DMS 273 (cell line): ENCODE measurements around the gene ECT2L.

Source experiments
- DNase-seq: peaks from one replicate; lab custom pipeline; 2025; ENCODE audit not compliant: unreplicated experiment; lab: John Stamatoyannopoulos, UW

Gene ECT2L, protein sequence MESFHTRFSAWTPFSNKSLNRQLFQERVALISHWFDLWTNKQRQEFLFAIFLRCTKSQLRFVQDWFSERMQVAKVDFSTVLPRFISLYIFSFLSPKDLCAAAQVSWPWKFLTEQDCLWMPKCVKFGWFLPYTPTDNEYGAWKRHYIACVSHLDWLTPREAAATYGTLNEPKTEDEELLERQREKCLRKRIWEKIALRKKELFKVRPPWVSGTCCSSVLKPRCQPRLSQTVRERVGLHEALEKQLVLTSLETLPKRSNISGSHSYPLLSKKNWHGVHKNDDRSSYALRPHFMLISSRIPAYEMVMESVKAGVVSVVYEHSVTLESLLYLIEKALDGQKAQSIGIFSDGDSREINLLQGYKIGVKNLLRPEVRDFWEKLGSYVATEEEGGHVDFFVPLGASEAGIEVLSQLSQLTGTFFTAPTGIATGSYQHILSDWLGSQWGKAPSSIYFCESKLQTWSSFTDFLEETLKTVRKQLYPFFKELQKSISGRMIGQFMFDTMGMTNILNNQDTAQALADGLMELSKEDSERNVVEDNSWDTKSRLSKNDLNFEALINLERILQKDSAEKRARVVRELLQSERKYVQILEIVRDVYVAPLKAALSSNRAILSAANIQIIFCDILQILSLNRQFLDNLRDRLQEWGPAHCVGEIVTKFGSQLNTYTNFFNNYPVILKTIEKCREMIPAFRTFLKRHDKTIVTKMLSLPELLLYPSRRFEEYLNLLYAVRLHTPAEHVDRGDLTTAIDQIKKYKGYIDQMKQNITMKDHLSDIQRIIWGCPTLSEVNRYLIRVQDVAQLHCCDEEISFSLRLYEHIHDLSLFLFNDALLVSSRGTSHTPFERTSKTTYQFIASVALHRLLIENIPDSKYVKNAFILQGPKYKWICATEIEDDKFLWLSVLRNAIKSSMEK

DNA sequence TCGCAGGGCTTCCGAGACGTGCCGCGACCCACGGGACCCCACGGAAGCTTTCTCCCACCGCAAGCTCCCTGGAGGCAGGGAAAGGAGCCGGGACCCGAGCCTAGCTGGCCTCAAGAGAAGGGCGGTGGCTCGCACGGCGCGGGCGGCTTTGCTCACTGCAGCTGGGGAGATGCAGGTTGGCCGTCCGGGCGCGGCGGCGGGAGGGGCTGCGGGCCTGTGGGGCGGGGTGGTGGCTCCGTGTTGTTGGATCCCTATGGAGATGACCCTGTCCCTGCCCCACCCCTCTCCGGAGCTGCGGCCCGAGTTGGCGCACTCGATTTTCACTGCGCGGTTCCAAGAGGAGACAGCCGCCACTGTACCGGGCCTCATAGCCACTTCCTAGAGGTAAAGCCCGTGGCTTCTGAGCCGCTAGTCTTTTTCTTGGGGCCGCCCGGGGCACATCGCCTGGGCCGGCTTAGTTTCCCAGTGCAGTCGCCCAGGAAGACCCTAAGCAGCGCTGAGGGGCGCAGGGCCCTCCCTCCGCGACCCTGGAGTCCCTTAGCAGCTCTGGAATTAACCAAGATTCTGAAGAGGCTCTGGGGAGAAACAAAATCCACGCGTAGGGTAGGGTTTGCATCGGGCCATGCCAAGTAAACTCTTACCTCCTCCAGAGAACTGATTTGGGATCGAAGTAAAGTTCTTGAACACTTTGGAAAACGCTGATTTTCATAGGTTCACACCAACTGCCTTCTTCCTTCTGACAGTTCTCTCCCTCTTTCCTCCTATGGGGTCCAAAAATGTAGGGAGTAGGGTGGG, at the start of gene ECT2L:
TSS of gene ECT2L (plus strand) at position 279 of the 795 bp plus-strand sequence. CDS start 17,188 bp downstream, outside the sequence.
- DNase-seq = no peak

- DNase-seq = peak; percentile 14
These were observed 43.9 kb upstream of the ECT2L start for GRCh38 chr6:138752017-138752416.

GRCh38 chr6:138757136-138757535, 38.8 kb upstream of the ECT2L start:
- no peak for DNase-seq

GRCh38 chr6:138765896-138766655, 29.8 kb upstream of the ECT2L start:
- DNase-seq = peak; percentile 72

- no peak for DNase-seq
These were observed 26.7 kb upstream of the ECT2L start for GRCh38 chr6:138769102-138769676.

DNA sequence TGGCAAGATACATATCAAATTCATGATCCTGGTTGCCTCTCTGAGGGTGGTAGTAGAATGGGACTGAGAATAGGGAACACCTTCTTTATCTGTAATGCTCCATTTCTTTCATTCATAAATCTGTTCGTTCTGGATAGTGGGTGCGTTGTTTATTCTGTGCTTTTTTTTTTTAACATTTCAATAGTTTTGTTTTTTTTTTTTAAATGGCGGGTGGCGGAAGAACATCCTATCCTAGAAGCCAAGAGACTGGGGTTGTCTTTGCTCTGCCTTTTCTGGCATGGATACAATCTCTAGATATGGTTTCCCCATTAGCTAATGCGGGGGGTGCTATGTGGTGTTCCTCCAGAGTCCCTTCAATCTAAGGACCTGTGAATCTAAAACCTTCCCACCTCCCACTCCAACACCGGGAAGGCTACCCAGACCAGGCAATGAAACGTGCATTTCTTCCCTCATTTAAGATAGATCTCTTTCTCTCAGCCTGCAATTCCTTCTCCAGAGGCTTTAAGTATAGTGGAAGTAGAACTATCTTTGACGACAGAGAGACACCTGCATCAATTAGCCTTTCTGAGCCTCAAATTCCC, 23.2 kb upstream of the ECT2L start:
- peak; percentile 46 for DNase-seq

DNA sequence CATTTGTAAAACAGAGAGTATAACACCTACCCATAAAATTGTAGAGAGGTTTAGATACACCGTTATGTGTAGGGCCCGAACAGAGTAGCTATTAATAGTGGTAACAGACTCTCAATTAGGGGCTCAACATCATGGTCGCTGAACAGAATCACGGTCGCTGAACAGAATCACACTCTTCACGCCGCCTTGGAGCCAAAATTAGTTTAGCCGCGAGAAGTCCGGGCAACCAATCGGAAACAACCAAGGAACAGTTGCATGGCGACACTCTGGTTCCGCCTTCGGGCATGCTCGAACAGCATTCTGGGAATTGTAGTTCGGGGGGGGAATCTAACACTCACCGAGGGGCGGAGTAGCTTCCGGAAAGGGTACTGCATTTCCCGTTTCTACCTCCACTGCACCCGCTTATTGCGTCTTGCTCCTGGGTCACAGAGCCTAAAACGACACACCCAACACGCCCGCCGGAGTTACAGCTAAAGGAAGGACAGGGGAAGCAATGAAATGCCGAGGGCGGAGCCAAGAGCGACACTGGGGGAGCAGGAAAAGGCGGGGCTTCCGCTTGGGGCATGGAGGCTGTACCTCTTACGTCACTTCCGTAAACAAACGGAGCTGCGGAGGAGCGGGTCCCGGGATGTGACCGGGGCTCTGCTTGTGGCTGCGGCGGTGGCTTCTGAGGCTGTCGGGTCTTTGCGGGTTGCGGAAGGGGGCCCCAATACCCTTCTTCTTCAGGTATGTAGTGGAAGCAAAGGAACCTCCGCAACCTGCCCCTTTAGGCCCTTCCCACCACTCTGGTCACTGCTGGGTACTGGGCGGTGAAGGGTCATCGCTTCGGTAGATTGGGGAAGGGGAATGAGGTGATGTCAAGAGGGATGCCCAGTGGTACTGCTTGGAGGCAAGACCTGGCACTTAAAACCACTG, 22.5 kb upstream of the ECT2L start, which contains the start of gene CCDC28A:
TSS of gene CCDC28A (plus strand) at position 593 of the 915 bp plus-strand sequence. CDS start 2,352 bp downstream, outside the sequence.
- peak; percentile 99 for DNase-seq

DNA sequence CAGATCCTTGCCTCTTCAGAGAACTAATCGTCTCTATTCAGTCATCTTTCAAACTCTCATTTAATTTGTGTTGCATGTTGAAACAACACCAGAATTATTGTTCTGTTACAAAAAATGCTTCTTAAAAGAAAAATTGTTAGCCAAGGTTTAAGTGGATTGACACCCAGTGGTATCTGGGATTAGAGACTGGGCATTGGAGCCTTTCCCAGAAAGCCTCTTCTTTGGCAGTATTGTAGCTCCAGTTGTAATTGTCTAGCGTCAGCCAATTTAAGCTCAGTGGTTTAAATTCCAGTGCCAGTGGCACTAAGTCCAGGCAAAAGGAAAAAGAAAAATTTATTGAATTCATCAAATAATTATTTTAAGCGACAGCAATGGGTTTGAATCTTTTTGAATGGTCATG, 21.5 kb upstream of the ECT2L start:
- DNase-seq = peak; percentile 23

DNA sequence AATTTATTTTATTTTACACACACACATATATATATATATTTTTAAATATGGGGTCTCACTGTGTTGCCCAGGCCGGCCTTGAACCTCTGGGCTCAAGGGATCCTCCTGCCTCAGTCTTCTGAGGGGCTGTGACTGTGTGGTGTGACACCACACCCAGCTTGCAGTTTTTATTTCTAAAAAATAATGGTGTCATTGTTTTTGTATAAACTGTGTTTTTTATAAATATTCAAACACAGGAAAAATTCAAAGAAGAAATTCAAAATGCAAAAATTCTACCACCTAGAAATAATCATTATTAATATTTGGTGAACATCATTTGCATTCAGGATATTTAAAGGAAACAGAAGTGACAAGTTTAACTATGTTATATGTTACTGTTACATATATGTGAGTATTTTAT, 19.2 kb upstream of the ECT2L start:
- DNase-seq = no peak

DNA sequence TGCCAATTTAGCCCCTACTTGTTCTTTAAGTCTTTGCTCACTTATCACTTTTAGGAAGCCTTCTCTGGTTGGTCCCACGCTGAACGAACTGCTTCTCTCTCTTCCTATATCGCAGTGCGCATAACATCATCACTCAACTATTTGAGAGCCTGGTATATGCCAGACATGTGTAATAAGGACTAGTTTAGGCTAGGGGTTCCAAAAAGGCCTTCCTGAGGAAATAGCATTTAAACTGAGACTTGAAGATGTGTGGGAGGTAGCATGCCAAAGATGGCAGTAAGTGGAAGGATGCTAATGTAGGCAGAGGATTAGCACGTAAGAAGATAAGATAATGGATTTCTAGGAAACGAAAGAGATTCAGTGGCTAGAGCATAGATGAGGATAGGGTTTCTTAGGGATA, 17.6 kb upstream of the ECT2L start:
- DNase-seq = no peak

GRCh38 chr6:138782243-138782642, 13.6 kb upstream of the ECT2L start:
- DNase-seq = no peak

- peak; percentile 12 for DNase-seq
These were observed 10.8 kb upstream of the ECT2L start for GRCh38 chr6:138785079-138785478.

GRCh38 chr6:138785980-138786379, 9.9 kb upstream of the ECT2L start:
- DNase-seq = peak; percentile 49

DNA sequence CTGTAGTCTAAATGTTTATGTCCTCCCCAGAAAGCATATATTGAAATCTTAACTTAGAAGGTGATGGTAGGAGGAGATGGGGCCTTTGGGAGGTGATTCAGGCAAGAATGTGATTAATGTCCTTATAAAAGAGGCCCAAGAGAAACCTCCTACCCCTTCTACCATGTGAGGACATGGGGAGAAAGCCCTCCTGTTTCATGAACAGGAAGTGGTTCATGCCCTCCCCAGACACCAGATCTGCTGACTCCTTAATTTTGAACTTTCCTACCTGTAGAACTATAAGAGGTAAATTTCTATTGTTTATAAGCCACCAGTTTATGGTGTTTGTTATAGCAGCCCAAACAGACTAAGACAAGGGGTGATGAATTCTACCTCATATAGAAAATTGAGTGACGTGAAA, 8.7 kb upstream of the ECT2L start:
- DNase-seq = no peak

DNA sequence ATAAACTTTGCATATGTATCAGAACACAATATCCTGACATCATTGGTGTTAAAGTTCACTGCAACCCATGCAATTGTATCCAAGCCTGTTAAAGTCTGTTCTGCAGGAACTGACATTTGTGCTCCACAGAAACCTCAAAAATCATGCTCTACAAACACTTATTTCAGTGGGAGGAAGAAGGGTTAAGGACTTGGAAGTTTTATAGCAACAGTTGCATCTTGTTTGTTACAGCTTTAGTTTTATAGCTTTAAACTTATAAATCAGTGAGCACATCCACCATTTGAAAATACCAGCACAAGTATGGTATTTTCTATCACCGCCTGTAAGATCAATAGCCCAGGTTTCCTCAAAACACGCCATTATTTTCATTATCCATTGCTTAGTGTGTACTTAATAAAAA, 884 bp downstream of the ECT2L start:
- no peak for DNase-seq

GRCh38 chr6:138797806-138798446, 2.0 kb downstream of the ECT2L start:
- no peak for DNase-seq

GRCh38 chr6:138800377-138801150, 4.7 kb downstream of the ECT2L start:
- peak; percentile 65 for DNase-seq
